PC-3 (cell line): ENCODE data around the gene AKAP7. TPM values are rescaled to one million over a fixed set of nuclear protein-coding genes. Genes with fewer than 3 reads are reported as not detected.

Experiments
- ATAC-seq: fragments of 200-7000 bp; cut with Tn5 transposase; 2 replicates; pipeline ENCODE4 v1.9.1; 2020; ENCODE audit warnings: mild to moderate bottlenecking, moderate library complexity
- BruUV-seq: library from RNA; stranded (reverse); fragments of 400-500 nt; replicated peaks from 2 replicates; lab custom pipeline; 2021; lab: Mats Ljungman, UMichigan
- CTCF ChIA-PET: fragments of 300-600 bp; sonication (Branson Sonifier 250); formaldehyde crosslinking; loops from one replicate; lab custom pipeline; 2022; ENCODE audit warnings: antibody characterized with exemption; lab: Charles Lee
- POLR2A ChIA-PET: fragments of 300-600 bp; sonication (Branson Sonifier 250); formaldehyde crosslinking; loops from one replicate; lab custom pipeline; 2022; ENCODE audit warnings: antibody characterized with exemption; ENCODE audit not compliant: unreplicated experiment; lab: Charles Lee
- DNase-seq: peaks from one replicate; pipeline ENCODE4 v3.0.0-alpha.2; 2015
- H2AFZ ChIP-seq: fragments of 300-600 bp; sonication (generic); 2 replicates; pipeline ENCODE4 v1.6.0; 2016; ENCODE audit warnings: antibody characterized with exemption, low read length
- H3F3A ChIP-seq: fragments of 300-600 bp; sonication (generic); one replicate; pipeline ENCODE4 v1.6.0; 2017; ENCODE audit warnings: antibody characterized with exemption, low read length, control low read depth, mild to moderate bottlenecking; ENCODE audit not compliant: unreplicated experiment
- H3K27ac ChIP-seq: fragments of 300-600 bp; sonication (generic); 2 replicates; pipeline ENCODE4 v1.5.1; 2016; ENCODE audit warnings: mild to moderate bottlenecking, low read length
- H3K27me3 ChIP-seq: fragments of 300-600 bp; sonication (generic); 2 replicates; pipeline ENCODE4 v1.6.1; 2016; ENCODE audit warnings: low read length, mixed read lengths
- H3K36me3 ChIP-seq: fragments of 300-600 bp; sonication (generic); 2 replicates; pipeline ENCODE4 v1.6.1; 2016; ENCODE audit warnings: low read depth, mixed run types, low read length, mixed read lengths
- H3K4me1 ChIP-seq: fragments of 300-600 bp; sonication (generic); 2 replicates; pipeline ENCODE4 v1.5.1; 2016; ENCODE audit warnings: low read length; ENCODE audit not compliant: insufficient read depth
- H3K4me2 ChIP-seq: fragments of 300-600 bp; sonication (generic); 2 replicates; pipeline ENCODE4 v1.6.0; 2016; ENCODE audit warnings: low read length
- H3K4me3 ChIP-seq: fragments of 300-600 bp; sonication (generic); 2 replicates; pipeline ENCODE4 v1.5.1; 2016; ENCODE audit warnings: mild to moderate bottlenecking, low read length, mixed read lengths
- H3K79me2 ChIP-seq: fragments of 300-600 bp; sonication (generic); 2 replicates; pipeline ENCODE4 v1.6.1; 2017; ENCODE audit warnings: low read length, mixed read lengths
- H3K9ac ChIP-seq: fragments of 300-600 bp; sonication (generic); 2 replicates; pipeline ENCODE4 v1.6.0; 2016; ENCODE audit warnings: mild to moderate bottlenecking, low read length
- H3K9me2 ChIP-seq: fragments of 300-600 bp; sonication (generic); replicated peaks from 2 replicates; pipeline ENCODE4 v1.6.1; 2016; ENCODE audit warnings: mixed run types, low read length, mixed read lengths
- H3K9me3 ChIP-seq: fragments of 300-600 bp; sonication (generic); 2 replicates; pipeline ENCODE4 v1.6.1; 2016; ENCODE audit warnings: low read length, mixed read lengths
- H4K20me1 ChIP-seq: fragments of 300-600 bp; sonication (generic); 2 replicates; pipeline ENCODE4 v1.6.1; 2016; ENCODE audit warnings: low read length, mixed read lengths
- EZH2 ChIP-seq: fragments of 300-600 bp; sonication (generic); IDR thresholded peaks from one replicate; pipeline ENCODE4 v1.6.1; 2017; ENCODE audit warnings: antibody characterized with exemption, mild to moderate bottlenecking, low read length; ENCODE audit not compliant: unreplicated experiment
- EZH2phosphoT487 ChIP-seq: fragments of 300-600 bp; sonication (generic); IDR thresholded peaks from 2 replicates; pipeline ENCODE4 v1.6.1; 2018; ENCODE audit warnings: mild to moderate bottlenecking, antibody characterized with exemption, low read length, borderline replicate concordance
- intact Hi-C: fragments of 100-400 bp; cut with micrococcal nuclease; formaldehyde crosslinking; loops from 2 replicates; pipeline ENCODE4 v1.9.0; 2023
- total RNA-seq: library from RNA; depleted of rRNA; stranded (reverse); fragments of >200 nt; gene quantifications from 2 replicates; pipeline ENCODE4 v1.2.3, GENCODE V29; 2014
- TF ChIP-seq, protein P1 (sequence below): fragments of 300-600 bp; sonication (generic); conservative IDR thresholded peaks from 2 replicates; pipeline ENCODE4 v1.5.1; 2017; ENCODE audit warnings: antibody characterized with exemption, low read depth, mild to moderate bottlenecking, low read length

AKAP7 gene
- total RNA-seq, 1 experiment from 2014 or later: 3.6 TPM

DNA sequence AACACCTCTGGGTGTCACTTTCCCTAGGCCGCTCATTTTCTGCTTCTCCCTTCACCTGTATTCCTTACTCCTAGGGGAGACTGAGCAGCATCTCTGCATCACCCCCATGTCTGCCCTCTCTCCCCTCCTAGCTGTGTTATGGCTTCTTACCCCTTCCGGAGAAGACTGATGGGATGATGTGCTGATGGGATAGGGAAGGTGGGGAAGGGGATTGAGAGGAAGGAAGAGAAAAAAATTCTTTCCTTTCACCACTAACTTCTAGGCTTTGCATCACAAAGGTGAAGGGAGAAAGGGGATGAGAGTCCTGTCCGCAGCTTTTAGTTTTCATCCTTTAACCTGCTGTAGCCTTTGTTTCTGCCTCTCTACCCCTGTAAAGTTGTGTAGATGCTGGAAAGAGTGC is 26.7 kb downstream of the AKAP7 start:
- H3K4me1 ChIP-seq: peaks cover 9% of the 10 kb centered on the region; the same call in 1 of the 2 replicates
- no peaks in the 10 kb centered on the region for H3K27me3 ChIP-seq
- H4K20me1 ChIP-seq: no peaks in the 10 kb centered on the region
- POLR2A ChIA-PET: no interaction called here
- H3K27ac ChIP-seq: no peak overlapping the region
- DNase-seq (no peak), ATAC-seq (no peak)
- no peak for TF ChIP-seq EZH2
- TF ChIP-seq EZH2phosphoT487: no peak
- TF ChIP-seq, protein P1, sequence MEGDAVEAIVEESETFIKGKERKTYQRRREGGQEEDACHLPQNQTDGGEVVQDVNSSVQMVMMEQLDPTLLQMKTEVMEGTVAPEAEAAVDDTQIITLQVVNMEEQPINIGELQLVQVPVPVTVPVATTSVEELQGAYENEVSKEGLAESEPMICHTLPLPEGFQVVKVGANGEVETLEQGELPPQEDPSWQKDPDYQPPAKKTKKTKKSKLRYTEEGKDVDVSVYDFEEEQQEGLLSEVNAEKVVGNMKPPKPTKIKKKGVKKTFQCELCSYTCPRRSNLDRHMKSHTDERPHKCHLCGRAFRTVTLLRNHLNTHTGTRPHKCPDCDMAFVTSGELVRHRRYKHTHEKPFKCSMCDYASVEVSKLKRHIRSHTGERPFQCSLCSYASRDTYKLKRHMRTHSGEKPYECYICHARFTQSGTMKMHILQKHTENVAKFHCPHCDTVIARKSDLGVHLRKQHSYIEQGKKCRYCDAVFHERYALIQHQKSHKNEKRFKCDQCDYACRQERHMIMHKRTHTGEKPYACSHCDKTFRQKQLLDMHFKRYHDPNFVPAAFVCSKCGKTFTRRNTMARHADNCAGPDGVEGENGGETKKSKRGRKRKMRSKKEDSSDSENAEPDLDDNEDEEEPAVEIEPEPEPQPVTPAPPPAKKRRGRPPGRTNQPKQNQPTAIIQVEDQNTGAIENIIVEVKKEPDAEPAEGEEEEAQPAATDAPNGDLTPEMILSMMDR: no peak
- no peaks in the 10 kb centered on the region for H3K9me2 ChIP-seq
- no peaks in the 10 kb centered on the region for H3F3A ChIP-seq
- intact Hi-C loops: no loop called here
- H3K9me3 ChIP-seq: no peaks in the 10 kb centered on the region
- H3K9ac ChIP-seq: no peak overlapping the region
- no peak overlapping the region for H3K4me2 ChIP-seq
- H3K36me3 ChIP-seq: no peaks in the 10 kb centered on the region
- BruUV-seq: no TSS peak
- no peak overlapping the region for H2AFZ ChIP-seq
- H3K4me3 ChIP-seq: no peak overlapping the region
- CTCF ChIA-PET: interaction anchor here (0.6 kb wide), 1 partner anchor 30 kb away, joined by 3 read pairs; no protein-coding TSS in a partner anchor
- no peaks in the 10 kb centered on the region for H3K79me2 ChIP-seq

DNA sequence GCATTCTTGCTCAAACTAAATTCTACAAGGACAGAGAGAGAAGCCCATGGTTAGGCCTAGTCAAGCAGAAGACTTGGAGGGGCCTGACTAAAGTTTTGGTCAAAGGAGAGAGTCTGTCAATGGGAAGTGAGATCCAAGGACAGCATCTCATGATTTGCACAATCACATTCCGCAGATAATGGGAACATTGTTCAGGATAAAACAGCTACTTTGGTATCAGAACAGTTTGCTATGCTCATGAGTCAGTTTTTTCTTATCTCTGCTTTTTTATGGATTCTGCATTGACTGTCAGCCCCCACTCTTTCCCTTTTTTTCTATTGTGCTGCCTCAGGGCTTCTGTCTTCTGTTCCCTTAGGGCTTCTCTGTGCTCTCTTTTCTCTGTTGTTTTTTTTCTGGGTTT is 28.6 kb downstream of the AKAP7 start:
- TF ChIP-seq EZH2 (no peak), EZH2phosphoT487 (no peak)
- TF ChIP-seq, protein P1: no peak
- no peak overlapping the region for H3K4me2 ChIP-seq
- no peaks in the 10 kb centered on the region for H4K20me1 ChIP-seq
- intact Hi-C loops: no loop called here
- BruUV-seq: no TSS peak
- H3K9ac ChIP-seq: no peak overlapping the region
- no peaks in the 10 kb centered on the region for H3K9me3 ChIP-seq
- H3K79me2 ChIP-seq: no peaks in the 10 kb centered on the region
- H2AFZ ChIP-seq: no peak overlapping the region
- ATAC-seq (no peak), DNase-seq (no peak)
- H3K27ac ChIP-seq: no peak overlapping the region
- no peaks in the 10 kb centered on the region for H3K27me3 ChIP-seq
- ChIA-PET CTCF (interaction anchor here (0.6 kb wide), 1 partner anchor 924 kb away, joined by 3 read pairs; no protein-coding TSS in a partner anchor), POLR2A (interaction anchor here (0.6 kb wide), 1 partner anchor 592 kb away, joined by 3 read pairs; no protein-coding TSS in a partner anchor)
- peaks cover 9% of the 10 kb centered on the region; the same call in 1 of the 2 replicates for H3K4me1 ChIP-seq
- H3F3A ChIP-seq: no peaks in the 10 kb centered on the region
- H3K9me2 ChIP-seq: no peaks in the 10 kb centered on the region
- H3K4me3 ChIP-seq: no peak overlapping the region
- no peaks in the 10 kb centered on the region for H3K36me3 ChIP-seq

DNA sequence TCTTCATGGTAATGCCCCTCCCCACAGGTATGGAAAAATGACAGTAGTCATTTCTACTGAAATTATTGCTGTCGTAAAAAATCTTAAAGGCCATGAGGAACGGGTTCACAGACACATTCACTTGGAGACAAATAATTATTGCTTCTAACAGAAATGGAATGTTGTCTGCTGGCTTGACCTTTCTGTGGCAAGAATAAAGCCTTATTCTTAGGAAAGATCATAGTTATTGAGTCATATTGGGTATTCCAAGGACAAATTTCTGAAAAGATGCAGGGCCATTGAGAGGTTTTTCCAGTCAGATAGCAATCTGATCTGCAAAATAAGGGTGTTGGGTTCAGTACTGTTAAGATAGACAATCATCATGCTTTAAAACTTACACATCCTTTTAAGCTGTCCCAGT is 29.2 kb downstream of the AKAP7 start:
- no peak overlapping the region for H2AFZ ChIP-seq
- POLR2A ChIA-PET: no interaction called here
- intact Hi-C loops: no loop called here
- H3F3A ChIP-seq: no peaks in the 10 kb centered on the region
- no TSS peak for BruUV-seq
- no peak overlapping the region for H3K4me3 ChIP-seq
- H3K36me3 ChIP-seq: no peaks in the 10 kb centered on the region
- no peak overlapping the region for H3K27ac ChIP-seq
- no peaks in the 10 kb centered on the region for H3K9me3 ChIP-seq
- no peak overlapping the region for H3K4me2 ChIP-seq
- H3K4me1 ChIP-seq: peaks cover 7% of the 10 kb centered on the region; the same call in 1 of the 2 replicates
- no peak overlapping the region for H3K9ac ChIP-seq
- H3K27me3 ChIP-seq: no peaks in the 10 kb centered on the region
- H4K20me1 ChIP-seq: no peaks in the 10 kb centered on the region
- H3K9me2 ChIP-seq: no peaks in the 10 kb centered on the region
- no peaks in the 10 kb centered on the region for H3K79me2 ChIP-seq
- no peak for ATAC-seq
- no peak for DNase-seq
- CTCF ChIA-PET: no interaction called here
- no peak for TF ChIP-seq EZH2
- no peak for TF ChIP-seq EZH2phosphoT487
- TF ChIP-seq, protein P1: no peak
